Esophagus squamous epithelium (tissue), 4 donors: Measurements from ENCODE around the gene TVP23A.

Experiments used
- POLR2A ChIP-seq, 4 donors: fragments of 450-650 bp; IDR thresholded peaks; one replicate each; pipeline ENCODE4 v1.6.1; 2017; ENCODE audit warnings: antibody characterized with exemption in 4 of 4, mild to moderate bottlenecking in 4 of 4, moderate library complexity in 3 of 4
- TF ChIP-seq, protein P1 (sequence below), 6 experiments: fragments of 450-650 bp in 4 of 6; fragments of 200-600 bp in 2 of 6; sonication (generic) in 2 of 6; IDR thresholded peaks; one replicate each; pipeline ENCODE4 v1.5.1; 2016 to 2019; ENCODE audit warnings: antibody characterized with exemption in 6 of 6, mild to moderate bottlenecking in 4 of 6, moderate library complexity in 4 of 6

GRCh38 chr16:10812312-10813098 lies 6.1 kb downstream of the TVP23A start:
- no peak for TF ChIP-seq POLR2A (IDR thresholded peaks at IDR 0.05)
- TF ChIP-seq, protein P1, sequence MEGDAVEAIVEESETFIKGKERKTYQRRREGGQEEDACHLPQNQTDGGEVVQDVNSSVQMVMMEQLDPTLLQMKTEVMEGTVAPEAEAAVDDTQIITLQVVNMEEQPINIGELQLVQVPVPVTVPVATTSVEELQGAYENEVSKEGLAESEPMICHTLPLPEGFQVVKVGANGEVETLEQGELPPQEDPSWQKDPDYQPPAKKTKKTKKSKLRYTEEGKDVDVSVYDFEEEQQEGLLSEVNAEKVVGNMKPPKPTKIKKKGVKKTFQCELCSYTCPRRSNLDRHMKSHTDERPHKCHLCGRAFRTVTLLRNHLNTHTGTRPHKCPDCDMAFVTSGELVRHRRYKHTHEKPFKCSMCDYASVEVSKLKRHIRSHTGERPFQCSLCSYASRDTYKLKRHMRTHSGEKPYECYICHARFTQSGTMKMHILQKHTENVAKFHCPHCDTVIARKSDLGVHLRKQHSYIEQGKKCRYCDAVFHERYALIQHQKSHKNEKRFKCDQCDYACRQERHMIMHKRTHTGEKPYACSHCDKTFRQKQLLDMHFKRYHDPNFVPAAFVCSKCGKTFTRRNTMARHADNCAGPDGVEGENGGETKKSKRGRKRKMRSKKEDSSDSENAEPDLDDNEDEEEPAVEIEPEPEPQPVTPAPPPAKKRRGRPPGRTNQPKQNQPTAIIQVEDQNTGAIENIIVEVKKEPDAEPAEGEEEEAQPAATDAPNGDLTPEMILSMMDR (IDR thresholded peaks at IDR 0.05): no peak
